Measurements from ENCODE around the gene NLRP9. TPM values are rescaled to one million over a fixed set of nuclear protein-coding genes. Genes with fewer than 3 reads are reported as not detected.

Gene NLRP9
- total and polyA plus RNA-seq, 2 of the 4 experiments (the other 2 are of a cell fraction) = not detected

DNA sequence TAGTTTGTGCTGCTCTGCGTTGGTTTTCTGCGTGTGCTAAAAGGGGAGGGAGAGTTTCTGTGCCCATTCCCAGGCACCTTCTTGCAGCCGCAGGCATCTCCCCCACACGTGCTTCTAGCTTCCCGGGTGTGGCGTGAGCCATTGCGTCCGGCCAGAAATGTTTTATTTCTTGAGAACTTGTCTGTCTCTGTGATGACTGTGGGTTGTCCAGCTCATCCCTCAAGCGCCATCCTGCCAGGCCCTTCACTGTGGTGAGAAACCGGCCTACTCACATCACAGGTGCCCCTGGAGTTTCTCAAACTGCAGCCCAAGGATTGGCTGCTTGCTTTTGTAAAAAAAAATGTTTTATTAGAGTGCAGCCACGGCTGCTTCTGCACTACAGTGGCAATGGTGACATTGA lies 39.0 kb downstream of the NLRP9 start:
- no peak overlapping the region for H3K14ac ChIP-seq (replicated peaks; ENCODE audit: low read depth, low read length)
- no peaks in the 10 kb centered on the region for H4K20me1 ChIP-seq (ENCODE audit: insufficient read depth, low read length)
- intact Hi-C loops (cut with micrococcal nuclease) = no loop called here
- H3K4me1 ChIP-seq (ENCODE audit: control insufficient read depth, insufficient read depth, low read length) = no peaks in the 10 kb centered on the region
- no peak overlapping the region for H4K91ac ChIP-seq (ENCODE audit: insufficient read depth, low read depth, low read length)
- no peak overlapping the region for H4K5ac ChIP-seq (ENCODE audit: low read depth, low read length)
- no peaks in the 10 kb centered on the region; a peak in 1 of 4 replicates for H3K79me1 ChIP-seq (ENCODE audit: low read depth in 1 of 2, low read length in 2 of 2)
- no peak overlapping the region for H3K4me3 ChIP-seq (ENCODE audit: insufficient read depth, low read depth, low read length)
- TF ChIP-seq CTCF (conservative IDR thresholded peaks at IDR 0.05; ENCODE audit: low read depth, low read length) (no peak), RCOR1 (IDR thresholded peaks at IDR 0.05; ENCODE audit: insufficient replicate concordance, low read length) (no peak), ELK1 (IDR thresholded peaks at IDR 0.05; ENCODE audit: borderline replicate concordance, low read depth, low read length) (no peak), FOS (IDR thresholded peaks at IDR 0.05; ENCODE audit: low read depth, low read length) (no peak), CEBPB (IDR thresholded peaks at IDR 0.05; ENCODE audit: low read depth, low read length) (no peak), NFE2L2 (IDR thresholded peaks at IDR 0.05; ENCODE audit: low read depth, low read length) (no peak), MXI1 (IDR thresholded peaks at IDR 0.05; ENCODE audit: borderline replicate concordance, low read depth, low read length) (no peak)
- H2AK5ac ChIP-seq (ENCODE audit: low read depth, low read length) = no peak overlapping the region
- H3K9me1 ChIP-seq (ENCODE audit: insufficient read depth, low read length) = no peaks in the 10 kb centered on the region
- no peak overlapping the region for H3K4me2 ChIP-seq (ENCODE audit: low read depth, low read length)
- no peak for DNase-seq
- POLR2A ChIA-PET (ENCODE audit: unreplicated experiment) = no interaction called here
- H3K9ac ChIP-seq (ENCODE audit: low read depth, low read length) = no peak overlapping the region
- no peak overlapping the region for H3K18ac ChIP-seq (ENCODE audit: low read depth, low read length)
- WGBS, 2 experiments (ENCODE audit: extremely low coverage in 2 of 2, insufficient read length in 1 of 2) = 100% methylated on average over 1 of the region's 11 CpGs; no CpG with 5 or more reads in 1 of the 2 experiments
- no peaks in the 10 kb centered on the region for H3K27me3 ChIP-seq (ENCODE audit: control insufficient read depth, insufficient read depth, low read length)
- dilution Hi-C loops (cut with HindIII; ENCODE audit: low sequenced_read_pairs, unreplicated experiment) = no loop called here
- H2BK120ac ChIP-seq (ENCODE audit: low read depth, low read length) = no peak overlapping the region
- CTCF ChIA-PET = no interaction called here
- in situ Hi-C loops (cut with MboI; ENCODE audit: low sequenced_read_pairs) = loop anchor here (25.0 kb wide), 1 partner anchor 438 kb away; the partner anchor contains the start of gene ZNF444
- H3K36me3 ChIP-seq (ENCODE audit: control insufficient read depth, insufficient read depth, low read length) = peaks cover 35% of the 10 kb centered on the region
- no peak overlapping the region for H2AFZ ChIP-seq (replicated peaks; ENCODE audit: low read length, poor library complexity)
- no peak overlapping the region for H2BK15ac ChIP-seq (ENCODE audit: low read depth, low read length)
- H2BK20ac ChIP-seq (ENCODE audit: low read depth, low read length) = no peak overlapping the region
- no peak overlapping the region for H3K4ac ChIP-seq (ENCODE audit: low read depth, low read length)
- no TSS peak for BruUV-seq (replicated peaks)
- H3K27ac ChIP-seq (ENCODE audit: insufficient read depth, low read length) = no peak overlapping the region
- H4K8ac ChIP-seq (ENCODE audit: low read depth in 2 of 2, low read length in 2 of 2) = no peak overlapping the region
- no peak for ATAC-seq (ENCODE audit: low read depth)
- no peak overlapping the region for H3K23ac ChIP-seq (ENCODE audit: low read depth, low read length)
- peaks cover 5% of the 10 kb centered on the region for H3K9me3 ChIP-seq (ENCODE audit: control insufficient read depth, insufficient read depth, low read length)
- no peak overlapping the region for H2AK9ac ChIP-seq (replicated peaks; ENCODE audit: low read depth, low read length, poor library complexity)
- H2BK5ac ChIP-seq (ENCODE audit: low read depth, low read length, poor library complexity, severe bottlenecking) = no peak overlapping the region
- H3K56ac ChIP-seq (ENCODE audit: extremely low read depth, insufficient read depth, low read length) = no peak overlapping the region

Data from IMR-90 (cell line).